Choroid plexus epithelial cell (primary cell): ENCODE measurements around the gene CDH4.

Source experiments
- DNase-seq: peaks from one replicate; pipeline ENCODE4 v3.0.0-alpha.2; 2010; ENCODE audit warnings: low read depth
- H3K4me3 ChIP-seq: 2 replicates; pipeline ENCODE4 v1.5.1; 2011; ENCODE audit warnings: low read depth, mild to moderate bottlenecking, control low read depth, low read length, moderate library complexity
- TF ChIP-seq, protein P1 (sequence below): conservative IDR thresholded peaks from 2 replicates; pipeline ENCODE4 v1.5.1; 2011; ENCODE audit warnings: low read depth, mild to moderate bottlenecking, control low read depth, inconsistent platforms, low read length, moderate library complexity

CDH4 gene

DNA sequence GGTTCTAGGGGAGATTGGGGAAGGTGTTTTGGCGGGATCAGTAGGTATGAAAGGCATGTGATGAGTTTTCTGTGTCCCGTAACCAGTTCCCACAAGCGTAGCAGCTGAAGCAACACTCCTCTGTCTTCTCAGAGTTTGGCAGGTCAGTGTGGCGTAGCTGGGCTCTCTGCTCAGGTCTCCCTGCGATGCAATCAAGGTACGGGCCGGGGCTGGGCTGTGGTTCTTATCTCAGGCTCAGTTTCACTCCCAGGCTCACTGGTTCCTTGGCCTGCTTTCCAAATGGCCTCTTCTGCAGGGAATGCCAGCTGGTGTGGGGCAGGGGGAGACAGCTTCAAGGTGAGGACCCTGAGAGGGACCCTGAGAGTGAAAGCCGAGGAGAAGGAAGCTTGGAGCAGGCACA is 280.7 kb downstream of the CDH4 start:
- DNase-seq, result no peak
- TF ChIP-seq, protein P1, sequence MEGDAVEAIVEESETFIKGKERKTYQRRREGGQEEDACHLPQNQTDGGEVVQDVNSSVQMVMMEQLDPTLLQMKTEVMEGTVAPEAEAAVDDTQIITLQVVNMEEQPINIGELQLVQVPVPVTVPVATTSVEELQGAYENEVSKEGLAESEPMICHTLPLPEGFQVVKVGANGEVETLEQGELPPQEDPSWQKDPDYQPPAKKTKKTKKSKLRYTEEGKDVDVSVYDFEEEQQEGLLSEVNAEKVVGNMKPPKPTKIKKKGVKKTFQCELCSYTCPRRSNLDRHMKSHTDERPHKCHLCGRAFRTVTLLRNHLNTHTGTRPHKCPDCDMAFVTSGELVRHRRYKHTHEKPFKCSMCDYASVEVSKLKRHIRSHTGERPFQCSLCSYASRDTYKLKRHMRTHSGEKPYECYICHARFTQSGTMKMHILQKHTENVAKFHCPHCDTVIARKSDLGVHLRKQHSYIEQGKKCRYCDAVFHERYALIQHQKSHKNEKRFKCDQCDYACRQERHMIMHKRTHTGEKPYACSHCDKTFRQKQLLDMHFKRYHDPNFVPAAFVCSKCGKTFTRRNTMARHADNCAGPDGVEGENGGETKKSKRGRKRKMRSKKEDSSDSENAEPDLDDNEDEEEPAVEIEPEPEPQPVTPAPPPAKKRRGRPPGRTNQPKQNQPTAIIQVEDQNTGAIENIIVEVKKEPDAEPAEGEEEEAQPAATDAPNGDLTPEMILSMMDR, result no peak
- no peak overlapping the region for H3K4me3 ChIP-seq

DNA sequence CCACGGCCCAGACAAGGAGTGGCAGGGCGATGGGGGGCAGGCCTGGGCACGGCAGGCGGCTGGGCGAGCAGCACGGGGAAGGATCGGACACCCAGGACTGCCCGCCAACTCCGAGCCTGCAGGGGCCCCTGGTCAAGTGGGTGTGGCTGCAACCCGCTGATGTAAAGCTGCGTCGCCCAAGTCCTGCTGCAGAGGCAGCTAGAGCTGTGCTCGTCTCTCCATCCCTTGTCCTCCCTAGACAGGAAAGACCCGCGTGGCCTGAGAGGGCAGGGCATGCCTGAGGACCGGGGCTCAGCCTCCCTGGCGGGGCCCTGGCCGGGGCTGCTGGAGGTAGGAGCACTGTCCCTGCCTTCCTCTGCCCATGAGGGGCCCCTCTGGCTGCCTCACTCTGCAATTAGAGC is 281.2 kb downstream of the CDH4 start:
- TF ChIP-seq, protein P1, result no peak
- H3K4me3 ChIP-seq, result no peak overlapping the region

DNA sequence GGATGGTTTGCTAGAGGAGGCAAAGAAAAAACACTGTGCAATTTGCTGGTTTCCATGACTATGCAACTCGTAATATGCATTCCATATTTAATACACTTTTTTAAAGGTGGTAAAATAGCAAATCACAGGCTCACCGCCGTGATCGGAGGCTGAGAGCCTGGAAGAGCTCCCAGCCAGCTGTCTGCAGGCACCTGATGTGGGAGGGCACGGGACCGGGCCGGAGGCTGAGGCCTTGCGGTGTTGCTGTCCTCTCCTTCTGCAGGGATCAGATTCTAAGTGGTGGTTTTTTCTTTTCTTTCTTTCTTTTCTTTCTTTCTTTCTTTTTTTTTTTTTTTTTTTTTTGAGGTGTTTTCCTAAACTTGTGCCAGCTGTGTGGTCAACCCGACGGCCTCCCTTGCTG is 282.3 kb downstream of the CDH4 start:
- TF ChIP-seq, protein P1, result no peak
- no peak overlapping the region for H3K4me3 ChIP-seq
- DNase-seq, result no peak

More for the DNA sequence above, 281.2 kb downstream of the CDH4 start:
- no peak for DNase-seq

DNA sequence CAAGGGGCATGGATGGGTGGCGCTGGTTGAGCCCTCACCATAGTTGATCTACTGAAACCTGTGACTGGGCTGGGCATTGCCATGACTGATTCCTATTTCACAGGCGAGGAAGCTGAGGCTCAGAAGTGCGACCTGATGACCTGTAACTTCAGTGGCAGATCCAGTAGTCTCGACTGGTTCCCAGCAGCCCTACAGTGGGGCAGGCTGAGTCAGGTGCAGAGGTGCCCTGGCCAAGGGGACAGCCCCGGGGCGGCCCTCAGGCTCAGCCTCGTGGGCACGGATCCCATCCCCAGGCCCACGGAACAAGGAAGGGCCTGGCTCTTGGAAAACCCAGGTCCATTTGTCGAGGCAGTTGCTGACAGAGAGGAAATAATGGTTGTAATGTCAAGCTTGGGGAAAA is 283.0 kb downstream of the CDH4 start:
- DNase-seq, result no peak
- TF ChIP-seq, protein P1, result no peak
- no peak overlapping the region for H3K4me3 ChIP-seq

DNA sequence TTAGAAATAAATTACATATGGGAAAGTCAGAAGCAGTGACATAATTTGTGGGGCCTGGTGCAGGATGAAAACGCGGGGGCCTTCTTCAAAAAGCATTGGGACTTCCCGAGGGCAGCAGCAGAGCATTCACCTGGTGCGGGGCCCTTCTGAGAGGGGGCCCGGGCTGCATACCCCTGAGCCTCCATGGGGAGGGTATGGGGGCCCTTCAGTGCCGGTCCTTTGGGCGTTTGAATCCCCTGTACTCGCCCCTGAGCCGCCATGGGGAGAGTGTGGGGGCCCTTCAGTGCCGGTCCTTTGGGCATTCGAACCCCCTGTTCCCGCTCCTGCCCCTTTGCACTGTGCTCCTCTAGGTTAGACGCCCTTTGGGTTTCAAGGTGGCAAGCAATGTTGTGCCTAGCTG is 283.5 kb downstream of the CDH4 start:
- no peak overlapping the region for H3K4me3 ChIP-seq
- TF ChIP-seq, protein P1, result no peak
- no peak for DNase-seq

DNA sequence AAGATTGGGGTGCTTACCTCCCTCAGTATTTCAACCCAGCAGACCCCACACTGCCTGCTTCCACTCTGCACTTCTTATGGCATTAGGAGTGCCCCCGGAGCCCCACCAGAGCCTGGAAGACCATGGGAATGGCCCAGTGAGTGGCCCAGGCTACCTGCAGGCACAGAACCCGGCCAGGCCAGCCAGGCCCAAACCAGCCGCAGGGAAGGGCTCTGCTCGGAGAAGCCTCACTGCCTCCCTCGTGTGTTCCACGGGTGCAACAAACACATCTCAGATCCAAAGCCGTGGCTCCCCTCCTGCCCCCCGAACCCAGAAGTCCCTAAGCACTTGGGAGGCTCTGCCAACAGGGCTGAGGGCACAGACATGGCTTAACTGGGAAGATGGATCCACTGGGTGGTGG is 283.9 kb downstream of the CDH4 start:
- no peak overlapping the region for H3K4me3 ChIP-seq
- TF ChIP-seq, protein P1, result no peak
- no peak for DNase-seq

DNA sequence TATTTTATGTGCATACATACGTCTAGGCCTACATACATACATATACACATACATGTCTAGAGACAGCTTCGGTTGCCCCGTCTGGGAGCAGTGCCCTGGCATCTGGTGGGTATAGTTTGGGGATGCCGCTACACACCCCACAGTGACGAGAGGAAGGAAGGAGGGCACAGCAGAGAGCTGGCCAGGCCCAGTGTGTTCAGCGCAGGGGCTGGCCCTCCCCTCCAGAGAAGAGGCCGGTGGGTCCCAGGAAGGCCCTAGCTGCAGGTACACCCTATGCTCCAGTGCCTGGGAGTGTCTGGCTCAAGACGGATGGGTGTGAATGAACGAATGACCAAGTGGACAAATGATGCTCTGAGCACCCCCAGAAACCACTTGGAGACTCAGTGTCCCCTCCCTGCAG is 284.6 kb downstream of the CDH4 start:
- H3K4me3 ChIP-seq, result no peak overlapping the region
- TF ChIP-seq, protein P1, result no peak
- DNase-seq, result no peak
